CD4-positive, alpha-beta T cell treated with Interleukin-17A for 4 hours (primary cell): ENCODE measurements around the gene WASF3.
"Not testable (repeated sequence)": the region's sequence is repeated elsewhere in the genome, so short reads cannot be mapped to it uniquely, and the experiment has no call there.

Experiments
- DNase-seq: peaks from one replicate; pipeline ENCODE4 v3.0.0-alpha.2; 2020; ENCODE audit warnings: mixed read lengths

WASF3 gene

GRCh38 chr13:26590951-26591350 is 33.5 kb downstream of the WASF3 start:
- DNase-seq: no peak

DNA sequence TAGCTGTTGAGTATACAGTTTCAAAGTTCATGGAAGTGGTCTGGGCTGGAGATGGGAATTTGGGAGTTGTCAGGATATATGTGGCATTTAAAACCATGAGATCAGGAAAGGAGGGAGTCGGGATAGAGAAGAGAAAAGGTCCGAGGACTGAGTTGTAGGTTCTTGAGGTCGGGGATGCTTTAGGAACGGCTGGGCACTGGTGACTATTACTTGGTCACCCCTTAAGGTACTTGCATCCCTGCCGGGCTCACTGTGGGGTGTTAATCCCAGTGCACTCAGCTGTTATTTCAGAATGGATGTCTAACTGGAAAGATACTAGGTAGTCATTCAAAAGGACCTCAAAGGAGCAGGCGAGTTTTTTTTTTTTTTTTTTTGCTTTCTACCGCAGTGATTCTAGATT is 34.2 kb downstream of the WASF3 start:
- no peak for DNase-seq

DNA sequence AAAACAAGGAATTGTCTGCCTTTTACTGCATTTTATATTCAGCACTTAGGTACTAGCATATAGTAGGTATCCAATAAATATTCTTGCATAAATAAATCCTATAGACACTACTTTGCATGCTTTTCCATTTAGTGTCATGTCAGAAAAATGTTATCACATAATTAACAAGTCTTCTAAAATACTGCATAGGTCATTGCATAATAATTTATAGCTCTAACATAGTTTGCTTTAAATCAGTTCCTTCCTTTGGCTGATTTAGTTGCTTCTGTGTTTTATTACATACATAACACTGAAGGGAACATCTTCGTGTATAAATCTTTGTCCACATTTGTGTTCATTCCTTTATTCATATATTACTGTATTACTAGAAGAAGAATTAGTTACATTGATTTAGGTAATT is 36.2 kb downstream of the WASF3 start:
- DNase-seq: no peak

GRCh38 chr13:26594363-26594762 is 36.9 kb downstream of the WASF3 start:
- no peak for DNase-seq

DNA sequence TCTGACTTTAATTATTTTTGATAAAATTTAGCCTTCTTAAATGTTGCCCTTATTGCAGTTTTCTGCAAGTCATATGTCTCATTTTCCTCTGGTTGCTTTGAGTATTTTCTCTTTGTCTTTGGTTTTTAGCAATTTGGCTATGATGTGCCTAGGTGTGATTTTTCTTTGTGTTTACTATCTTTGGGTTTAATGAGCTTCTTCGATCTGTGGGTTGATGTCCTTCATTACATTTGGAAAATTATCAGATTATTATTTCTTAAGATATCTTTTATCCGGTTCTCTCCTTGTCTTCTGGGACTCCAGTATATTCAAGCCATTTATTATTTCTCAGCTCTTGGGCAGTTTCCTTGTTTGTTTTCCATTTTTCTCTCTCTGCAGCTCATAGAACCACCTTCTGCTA is 39.0 kb downstream of the WASF3 start:
- no peak for DNase-seq

DNA sequence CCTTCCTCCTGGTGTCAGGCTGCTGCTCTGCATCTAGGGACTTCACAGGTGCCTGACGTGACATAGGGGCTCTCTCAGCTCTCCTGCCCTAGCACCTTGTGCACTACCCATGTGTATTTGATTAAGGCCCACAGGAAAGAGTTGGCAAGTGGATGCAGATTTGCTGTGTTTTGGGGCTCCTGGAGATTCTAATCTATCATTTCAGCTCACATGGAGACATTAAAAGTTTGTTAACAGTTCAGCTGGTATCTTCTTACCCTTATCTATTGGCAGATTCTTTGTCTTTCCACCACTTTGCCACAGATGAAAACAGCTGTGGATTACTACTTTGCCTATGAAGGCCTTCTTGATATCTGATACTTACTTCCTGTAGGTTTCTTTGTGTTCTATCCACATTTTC is 41.9 kb downstream of the WASF3 start:
- no peak for DNase-seq

GRCh38 chr13:26599860-26600259 is 42.4 kb downstream of the WASF3 start:
- no peak for DNase-seq

DNA sequence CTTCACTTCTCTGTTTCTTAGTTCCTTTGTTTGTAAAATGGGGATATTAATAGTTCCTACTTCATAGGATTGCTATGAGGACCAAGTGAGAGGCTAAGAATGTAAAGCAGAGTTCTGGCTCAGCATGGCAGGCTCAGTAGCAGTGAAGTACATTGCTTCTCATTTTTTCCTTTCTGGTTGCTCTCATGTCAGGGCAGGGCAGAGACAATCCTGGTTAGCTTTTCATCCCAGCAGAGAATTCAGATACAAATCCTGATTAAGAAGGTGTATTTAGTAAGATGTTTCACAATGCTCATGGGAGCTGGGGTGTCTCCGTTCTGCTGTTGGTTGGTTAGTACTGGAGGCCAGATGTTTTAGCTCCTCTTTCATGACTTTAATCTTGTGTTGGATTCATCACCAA is 42.9 kb downstream of the WASF3 start:
- DNase-seq: no peak

DNA sequence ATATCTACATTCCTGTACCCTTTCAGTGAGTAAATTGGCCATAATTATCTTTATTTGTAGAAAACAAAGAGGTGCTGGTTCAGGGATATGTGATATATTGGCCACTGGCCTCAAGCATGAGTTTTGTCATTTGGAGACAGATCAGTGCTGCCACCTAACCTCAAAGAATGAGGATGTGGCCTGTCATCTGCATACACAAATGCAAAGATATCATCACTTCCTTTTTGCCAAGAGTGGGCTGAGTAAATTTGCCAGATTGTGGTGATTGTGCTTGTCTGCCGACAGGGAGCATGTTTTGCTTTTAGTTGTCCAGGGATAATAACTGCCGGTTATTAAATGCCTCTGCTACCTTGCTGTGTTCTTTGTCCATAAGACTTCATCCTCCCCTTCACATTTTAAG is 44.2 kb downstream of the WASF3 start:
- DNase-seq: no peak

DNA sequence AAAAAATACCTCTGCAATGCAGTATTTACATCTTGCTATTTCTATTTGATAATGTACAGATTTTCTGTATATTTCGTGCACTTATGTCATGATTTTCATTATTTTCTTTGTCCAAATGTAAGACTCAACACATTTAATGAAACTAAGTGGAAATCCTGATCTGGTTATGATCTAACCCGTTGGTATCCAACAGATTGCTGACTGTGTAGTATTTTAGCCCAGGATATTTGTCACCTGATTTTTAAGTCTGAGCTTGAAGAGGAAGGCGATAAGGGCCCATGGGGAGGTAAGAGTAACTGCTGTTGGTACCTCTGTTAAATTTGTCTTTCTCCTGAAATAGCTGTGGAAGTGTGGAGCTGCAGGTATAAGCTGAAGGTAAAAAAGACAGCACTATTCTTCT is 45.3 kb downstream of the WASF3 start:
- no peak for DNase-seq

DNA sequence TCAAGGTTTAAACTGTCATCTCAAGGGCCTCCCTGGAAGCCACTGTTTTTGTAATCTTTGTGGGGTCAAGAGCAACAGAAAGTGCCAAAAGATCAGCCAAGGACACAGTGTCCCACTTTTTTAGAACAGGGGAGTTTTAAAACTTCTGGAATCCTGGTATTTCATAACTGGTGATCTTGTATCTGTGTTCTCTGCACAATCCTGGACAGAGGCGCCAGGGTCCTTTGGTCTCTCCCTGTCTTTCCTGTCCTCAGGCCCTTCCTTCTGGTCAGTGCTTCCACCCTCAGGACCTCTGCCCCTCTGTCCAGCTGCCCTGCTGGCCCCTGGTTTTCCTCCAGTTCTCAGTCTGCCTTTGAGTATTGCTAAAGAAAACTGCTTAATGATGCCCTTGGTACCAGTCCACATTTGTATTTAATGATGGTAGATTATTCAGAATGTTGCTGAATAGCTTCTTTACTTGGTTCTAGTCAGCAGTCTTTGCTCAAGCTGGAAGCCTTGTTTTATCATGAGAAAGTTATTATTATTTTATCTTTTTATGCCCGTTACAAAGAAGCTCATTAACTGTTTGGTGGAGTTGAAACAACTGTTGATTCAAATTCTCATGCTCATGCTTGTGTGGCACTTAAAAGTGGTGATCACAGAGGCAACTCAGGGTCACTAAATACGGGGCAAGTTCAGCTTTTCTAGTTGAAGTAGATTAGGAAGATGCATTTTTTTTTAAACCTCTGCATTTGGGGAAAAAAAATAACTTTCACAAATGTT is 47.5 kb downstream of the WASF3 start:
- DNase-seq: no peak

DNA sequence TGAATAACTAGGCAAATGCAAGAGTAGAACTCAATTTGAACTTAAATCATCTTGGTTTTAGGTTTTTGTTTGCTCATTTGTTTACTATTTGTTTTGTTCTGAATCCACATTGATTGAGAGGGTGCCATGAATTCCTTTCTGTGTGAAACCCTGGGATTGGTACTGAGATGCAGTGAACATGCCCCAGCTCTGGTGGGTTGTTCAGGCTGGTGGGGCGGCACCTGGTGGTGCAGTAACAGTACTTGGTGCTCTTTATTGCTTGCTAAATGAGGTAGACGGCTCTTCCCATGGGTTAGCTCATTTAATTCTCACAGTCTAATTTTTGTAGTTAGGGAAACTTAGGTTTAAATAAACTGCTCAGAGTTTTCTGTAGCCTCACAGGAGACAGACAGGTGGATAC is 48.4 kb downstream of the WASF3 start:
- DNase-seq: no peak

DNA sequence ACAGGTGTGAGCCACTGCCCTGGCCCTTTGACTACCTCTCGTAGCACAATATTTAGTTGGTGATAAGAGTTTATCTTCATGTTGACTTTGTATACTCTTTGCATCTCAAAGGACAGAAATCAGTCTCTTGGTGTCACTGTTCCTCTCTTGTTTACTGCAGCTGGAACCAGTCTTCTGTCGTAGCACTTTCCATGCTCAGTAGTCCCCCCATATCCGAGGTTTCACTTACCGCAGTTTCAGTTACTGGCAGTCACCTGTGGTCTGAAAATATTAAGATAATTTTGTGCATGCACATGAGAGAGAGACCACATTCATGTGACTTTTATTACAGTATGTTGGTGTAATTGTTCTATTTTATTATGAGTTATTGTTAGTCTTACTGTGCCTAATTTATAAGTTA is 49.1 kb downstream of the WASF3 start:
- DNase-seq: no peak

DNA sequence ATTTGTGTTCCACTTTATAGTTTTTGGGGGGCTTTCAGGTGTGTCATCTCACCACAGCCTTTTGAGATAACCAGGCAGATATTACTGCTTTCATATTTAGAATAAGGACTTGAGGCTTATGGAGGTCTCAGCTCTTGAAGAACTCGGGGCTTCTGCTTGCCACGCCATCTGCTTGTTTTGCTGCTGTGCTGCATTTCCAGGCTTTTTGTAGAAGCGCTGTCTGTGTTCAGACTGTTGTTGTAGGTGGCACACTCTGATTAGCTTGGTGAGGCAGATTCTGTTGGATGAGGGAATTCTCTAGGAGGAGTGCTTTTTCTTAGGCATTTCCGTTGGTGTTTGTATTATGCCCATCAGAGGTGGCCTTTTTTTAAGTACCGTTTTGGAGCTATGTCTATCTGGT is 57.2 kb downstream of the WASF3 start:
- DNase-seq: no peak

DNA sequence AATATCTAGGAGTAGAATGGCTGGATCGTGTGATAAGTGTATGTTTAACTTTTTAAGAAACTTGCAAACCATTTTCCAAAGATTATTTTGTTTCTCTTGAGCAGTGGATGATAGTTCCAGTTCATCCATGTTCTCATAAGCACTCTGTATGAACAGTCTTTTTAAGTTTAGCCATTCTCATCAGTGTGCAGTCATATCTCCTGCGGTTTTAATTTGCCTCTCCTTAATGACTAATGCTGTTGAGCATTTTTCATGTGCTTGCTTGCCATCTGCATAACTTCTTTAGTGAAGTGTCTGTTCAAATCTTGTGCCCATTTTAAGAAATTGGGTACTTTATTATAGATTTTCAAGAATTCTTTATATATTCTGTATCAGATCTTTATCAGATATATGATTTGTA is 58.6 kb downstream of the WASF3 start:
- DNase-seq: no peak

DNA sequence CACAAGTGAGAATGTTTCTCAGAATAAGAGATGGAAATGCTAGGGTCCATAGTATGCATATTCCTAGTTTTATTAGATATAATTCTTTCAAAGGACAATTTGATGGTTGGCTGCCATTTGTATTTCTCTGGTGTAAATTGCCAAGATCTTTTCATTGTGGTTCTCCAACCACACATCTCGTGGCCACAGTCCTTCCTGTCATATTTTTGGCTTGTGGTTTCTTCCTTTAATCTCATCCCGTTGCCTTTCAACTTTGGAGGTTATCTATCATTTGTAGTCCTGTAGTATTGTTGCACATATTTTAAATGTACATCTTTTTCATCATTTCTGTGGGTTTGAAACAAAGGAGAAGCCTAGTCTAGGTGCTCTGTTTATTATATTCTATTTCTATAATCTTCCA is 61.2 kb downstream of the WASF3 start:
- DNase-seq: no peak

DNA sequence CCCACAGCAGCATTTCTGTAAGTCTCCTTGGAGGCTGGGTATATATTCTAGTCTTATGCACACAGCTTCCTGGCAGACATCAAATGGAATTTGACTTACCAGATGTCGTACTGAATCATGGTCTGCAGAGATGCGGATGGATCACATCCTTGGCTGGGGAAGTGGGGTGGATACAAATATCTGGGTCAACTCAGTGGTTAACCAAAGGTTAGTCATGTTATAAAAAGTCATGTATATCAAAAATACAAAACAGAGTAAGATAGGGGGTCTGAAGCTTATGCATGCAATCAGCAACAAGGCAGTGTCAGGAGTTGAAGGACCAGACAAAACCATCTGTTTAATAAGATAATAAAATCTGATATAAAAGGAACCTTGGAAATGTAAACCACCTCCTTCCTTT is 61.9 kb downstream of the WASF3 start:
- DNase-seq: no peak

GRCh38 chr13:26621731-26622401 is 64.4 kb downstream of the WASF3 start:
- no peak for DNase-seq

- no peak for DNase-seq
Measured at GRCh38 chr13:26623125-26623524, 65.6 kb downstream of the WASF3 start.

- no peak for DNase-seq
Measured at GRCh38 chr13:26624572-26624971, 67.1 kb downstream of the WASF3 start.

GRCh38 chr13:26626271-26626670 is 68.8 kb downstream of the WASF3 start:
- DNase-seq: no peak

DNA sequence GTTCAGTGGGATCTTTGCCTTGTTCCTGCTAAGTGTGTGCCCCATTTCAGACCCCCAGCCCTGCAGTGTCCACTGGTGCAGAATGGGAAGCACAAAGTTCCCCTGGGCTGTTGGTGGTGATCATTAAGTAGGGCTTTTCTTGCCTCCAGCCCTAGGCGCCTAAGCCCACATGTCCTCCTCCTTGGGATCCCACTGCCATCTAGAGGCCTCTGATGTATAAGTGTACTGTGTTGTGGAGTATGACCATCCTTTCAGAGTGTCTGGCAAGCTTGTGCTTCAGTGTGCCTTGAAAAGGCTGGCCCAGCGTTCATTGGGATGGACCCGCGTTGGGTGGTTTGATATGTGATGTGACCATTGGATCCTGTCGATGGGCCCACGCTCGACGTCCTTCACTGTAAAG is 71.2 kb downstream of the WASF3 start:
- DNase-seq: no peak

DNA sequence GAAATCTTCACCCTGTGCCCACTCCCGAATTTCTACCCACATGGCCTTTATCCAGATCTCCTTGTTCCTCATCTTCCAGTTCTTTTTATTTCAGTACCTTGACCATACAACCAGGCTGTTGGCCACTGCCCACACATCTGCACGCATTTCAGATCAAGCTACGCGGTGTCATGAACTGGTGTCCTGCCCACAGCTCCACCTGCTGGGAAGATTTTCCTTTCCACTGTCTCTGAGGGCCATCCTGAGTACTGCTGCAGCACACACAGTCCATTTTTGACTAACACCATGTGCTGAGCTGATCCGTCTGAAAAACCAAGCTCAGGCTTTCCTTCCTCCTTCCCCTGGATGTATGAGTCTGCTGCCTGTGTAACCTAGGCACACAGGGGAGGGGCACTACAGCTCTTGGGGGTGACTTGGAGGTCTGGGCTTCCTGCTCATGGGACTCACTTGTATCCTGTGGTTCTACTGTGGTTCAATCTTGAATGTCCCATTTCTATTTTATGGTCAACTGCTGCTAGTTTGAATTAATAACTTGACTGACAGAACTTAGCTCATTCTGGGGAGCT is 71.9 kb downstream of the WASF3 start:
- no peak for DNase-seq

- not testable (repeated sequence) for DNase-seq
Measured at GRCh38 chr13:26635634-26636033, 78.2 kb downstream of the WASF3 start.

GRCh38 chr13:26636073-26636472 is 78.6 kb downstream of the WASF3 start:
- DNase-seq: not testable (repeated sequence)
